Fibroblast of skin of left biceps (primary cell): ENCODE results near the gene TMIGD1.

Experiments used
- DNase-seq, 2 experiments: peaks; one replicate each; pipeline ENCODE4 v3.0.0-alpha.2; 2013; ENCODE audit warnings: low read depth in 2 of 2

The TMIGD1 gene

DNA sequence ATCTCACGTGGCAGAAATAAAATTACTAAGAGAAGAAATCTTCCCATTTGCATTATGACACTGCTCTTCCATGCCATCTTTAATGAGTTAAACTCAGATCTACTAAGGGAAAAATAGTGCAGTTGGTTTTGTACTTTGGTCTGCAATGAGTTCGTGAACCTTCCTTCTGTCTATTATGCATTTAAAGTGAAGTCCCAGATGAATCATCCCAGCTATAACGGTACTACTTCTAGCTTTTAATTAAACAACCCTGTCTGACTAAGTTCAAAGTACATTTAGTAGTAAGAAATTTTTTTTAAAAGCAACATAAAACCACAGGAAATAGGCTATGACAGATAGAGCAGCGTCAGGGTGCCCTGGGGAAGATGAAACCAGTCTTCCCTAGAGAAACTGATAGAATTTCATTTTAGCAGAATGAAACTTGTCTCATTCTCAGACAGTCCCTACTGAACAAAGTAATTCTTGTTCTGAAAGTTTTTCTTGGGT, 1.8 kb downstream of the TMIGD1 start:
- no peak for DNase-seq

DNA sequence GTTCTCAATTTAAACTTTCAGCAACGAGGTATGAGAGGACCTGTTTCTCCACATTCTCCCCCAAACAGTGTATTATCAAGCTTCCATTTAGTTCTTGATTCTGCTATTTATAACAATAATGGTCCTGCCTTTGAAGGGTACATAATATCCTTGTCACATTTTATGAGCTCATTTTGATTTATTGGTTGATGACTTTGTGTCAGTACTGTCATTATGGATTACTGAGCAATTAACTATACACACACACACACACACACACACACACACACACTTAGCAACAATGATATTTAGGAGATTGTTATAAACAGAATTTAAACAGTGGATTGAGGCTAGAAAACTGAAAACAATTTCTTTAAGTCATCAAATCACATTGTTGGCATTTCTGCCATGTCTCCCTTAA, 7.0 kb downstream of the TMIGD1 start:
- no peak for DNase-seq

DNA sequence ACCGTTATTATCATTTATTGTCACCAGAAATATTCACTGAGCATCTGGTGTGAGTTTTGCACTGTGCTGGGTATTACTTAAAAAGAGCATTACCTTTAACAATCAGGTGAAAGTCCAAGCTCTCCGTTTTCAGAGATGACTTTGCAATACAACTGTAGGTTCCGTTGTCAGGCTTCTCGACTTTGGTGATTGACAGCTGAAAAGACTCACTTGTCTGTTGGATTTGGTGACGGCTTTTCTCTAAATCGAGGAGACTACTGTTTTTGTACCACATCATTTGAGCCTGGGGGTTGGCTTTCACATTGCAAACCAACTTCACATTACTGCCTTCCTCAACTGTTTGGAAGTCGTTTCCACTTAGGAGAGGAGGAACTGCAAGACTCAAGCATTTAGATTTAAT, 9.1 kb downstream of the TMIGD1 start:
- no peak for DNase-seq

DNA sequence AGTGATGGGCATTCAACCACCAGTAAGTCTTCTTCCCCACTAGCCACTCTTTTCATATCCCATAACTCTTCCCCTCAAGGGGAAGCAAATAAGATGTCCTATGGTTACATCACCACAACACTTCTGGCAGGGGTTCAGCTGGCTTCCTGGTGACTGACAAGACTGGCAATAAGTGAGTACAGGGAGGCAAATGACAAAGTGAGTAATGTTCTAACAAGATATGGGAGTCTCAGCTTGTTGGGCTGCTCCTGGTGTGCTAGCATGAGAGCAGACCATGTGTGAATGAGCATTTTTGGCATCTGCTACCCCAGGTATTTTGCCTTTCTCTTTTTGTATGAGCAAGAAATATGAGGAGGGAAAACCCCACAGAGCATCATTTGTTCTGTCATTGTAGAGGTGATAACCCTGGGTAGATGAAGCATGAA, 9.9 kb downstream of the TMIGD1 start:
- DNase-seq = no peak

DNA sequence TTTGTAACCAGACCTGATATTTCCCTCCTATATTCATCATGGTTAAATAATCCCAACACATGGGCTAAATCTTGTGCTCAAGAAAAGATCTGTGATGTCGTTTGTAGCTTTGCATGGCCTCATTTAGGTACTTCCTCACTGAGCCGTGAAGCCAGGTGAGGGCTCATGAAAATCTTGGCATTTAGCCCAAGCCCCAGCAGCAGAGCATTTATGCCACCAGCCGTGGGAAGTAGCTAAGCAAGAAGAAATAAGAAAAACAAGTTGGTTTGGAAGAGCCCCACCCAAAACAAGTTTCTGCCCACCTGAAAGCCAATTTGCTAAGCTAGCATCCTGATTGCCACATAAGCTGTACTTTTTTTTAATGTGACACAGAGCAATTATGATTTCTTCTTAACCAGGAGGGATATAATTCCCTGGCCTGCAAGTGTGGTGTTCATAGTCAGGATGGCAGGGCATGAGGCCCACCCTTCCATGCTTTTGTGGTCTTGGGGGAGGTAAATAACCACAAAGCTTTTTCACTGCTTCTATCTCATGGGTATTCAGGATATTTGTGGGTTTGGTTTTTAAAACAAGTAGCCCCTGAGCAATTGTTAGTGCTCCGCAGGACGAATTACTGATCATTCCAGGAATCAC, 10.5 kb downstream of the TMIGD1 start:
- no peak for DNase-seq

DNA sequence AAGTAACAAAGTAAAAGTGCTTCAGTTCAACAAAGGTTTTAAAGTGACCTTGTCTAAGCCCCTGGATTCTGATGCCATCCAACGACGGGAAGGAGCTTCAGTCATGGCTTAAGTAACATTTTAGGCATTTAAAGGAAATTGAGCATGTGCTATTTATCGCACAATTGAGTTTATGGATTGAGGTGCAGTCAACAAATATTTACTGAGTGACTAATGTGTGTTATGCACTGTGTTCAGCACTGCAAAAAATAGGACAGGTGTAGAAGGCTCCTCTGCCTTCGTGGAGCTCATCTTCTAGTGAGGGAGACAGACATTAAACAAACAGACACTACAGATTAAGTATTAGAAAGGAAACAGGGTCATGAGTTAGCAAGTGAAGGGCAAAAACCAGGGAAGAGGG, 12.5 kb downstream of the TMIGD1 start:
- no peak for DNase-seq

DNA sequence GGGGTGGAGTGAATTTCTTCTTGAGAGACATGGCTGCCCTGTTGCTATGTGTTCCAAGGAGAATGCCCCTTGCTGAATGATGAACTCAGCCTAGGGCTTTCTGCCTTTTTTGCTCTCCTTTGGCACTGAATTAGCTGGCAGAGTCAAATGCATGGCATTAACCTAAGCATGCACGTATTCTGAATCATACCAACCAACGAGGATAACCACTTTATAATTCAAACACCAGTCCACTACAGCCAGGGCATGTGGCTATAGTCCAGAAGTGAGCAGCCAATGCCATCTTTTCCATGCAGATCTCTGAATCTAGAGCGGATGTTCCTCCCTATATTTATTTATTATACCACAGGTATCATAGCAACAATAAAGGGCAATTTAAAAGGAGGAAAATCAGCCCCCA, 15.7 kb downstream of the TMIGD1 start:
- DNase-seq = no peak

DNA sequence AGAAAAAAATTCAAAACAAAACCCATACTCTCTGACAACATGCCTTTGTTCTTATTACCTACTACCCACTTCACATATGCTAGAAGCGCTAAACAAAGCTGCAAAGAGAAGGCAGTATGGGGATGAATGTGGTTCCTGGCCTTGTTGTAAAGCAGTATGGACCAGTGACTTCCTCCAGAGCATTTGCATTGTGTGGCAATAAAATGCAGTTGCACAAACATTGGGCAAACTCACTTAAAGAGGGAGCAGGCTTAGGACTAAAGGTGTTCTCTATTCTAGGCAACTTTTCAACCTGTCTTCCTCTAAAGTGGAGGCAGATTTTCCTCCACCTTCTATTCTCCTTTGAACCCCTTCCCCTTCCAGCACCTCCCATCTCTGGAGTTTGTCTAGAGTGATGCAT, 17.1 kb downstream of the TMIGD1 start:
- DNase-seq = no peak

DNA sequence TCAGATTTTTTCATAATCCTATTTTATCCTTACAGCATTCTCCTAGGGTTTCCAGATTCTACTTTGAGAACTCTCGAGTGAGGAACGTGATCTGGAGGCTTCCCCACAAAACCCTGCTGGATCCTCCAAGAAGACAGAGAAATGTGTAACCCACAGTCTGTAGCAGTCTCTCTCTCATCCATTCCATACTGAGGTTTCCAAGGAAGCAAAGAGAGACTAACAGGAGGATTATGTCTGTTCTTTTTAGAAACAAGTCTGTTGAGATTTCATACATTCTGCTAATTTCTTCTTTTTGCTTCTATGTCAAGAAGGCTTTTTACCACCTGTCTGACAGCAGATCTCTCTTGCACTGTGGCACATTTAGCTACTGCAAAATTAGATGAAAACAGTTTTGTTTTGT, 18.8 kb downstream of the TMIGD1 start:
- no peak for DNase-seq

DNA sequence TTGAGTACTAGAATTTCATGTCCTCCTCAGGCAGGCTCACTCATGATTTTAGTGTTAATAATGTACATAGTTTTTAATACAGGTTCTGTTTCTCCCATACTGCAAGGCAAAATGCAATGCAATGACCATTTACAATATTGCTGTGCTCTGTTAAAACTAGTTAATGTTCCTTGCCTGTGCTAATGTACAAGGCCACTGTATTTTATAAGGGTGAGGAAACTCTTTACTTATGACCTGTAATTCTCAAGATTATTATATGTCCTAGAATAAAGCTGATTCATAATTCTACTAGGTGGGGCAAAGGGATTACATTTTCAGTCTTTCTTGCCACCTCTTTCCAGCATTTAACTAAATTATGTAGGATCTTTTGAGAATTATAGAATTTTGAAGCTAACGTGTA, 19.4 kb downstream of the TMIGD1 start:
- DNase-seq = no peak

DNA sequence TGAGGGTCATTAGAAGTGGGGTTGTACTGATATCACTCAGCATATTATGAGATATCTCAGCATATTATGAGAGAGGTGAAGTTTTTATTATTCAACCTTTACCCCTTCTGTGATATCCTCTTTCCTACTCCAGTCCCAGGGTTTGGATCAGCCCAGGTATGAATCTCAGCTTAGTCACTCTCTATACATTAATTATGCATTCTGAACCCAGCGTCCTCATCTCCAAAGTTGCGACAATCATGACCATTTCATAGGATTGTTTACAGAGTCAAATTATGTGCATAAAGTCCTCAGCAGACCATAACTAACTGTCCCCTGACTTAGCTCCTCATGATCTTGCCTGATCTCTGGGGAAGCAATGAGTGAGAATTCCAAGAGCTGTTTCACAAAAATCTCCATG, 21.6 kb downstream of the TMIGD1 start:
- DNase-seq = no peak

DNA sequence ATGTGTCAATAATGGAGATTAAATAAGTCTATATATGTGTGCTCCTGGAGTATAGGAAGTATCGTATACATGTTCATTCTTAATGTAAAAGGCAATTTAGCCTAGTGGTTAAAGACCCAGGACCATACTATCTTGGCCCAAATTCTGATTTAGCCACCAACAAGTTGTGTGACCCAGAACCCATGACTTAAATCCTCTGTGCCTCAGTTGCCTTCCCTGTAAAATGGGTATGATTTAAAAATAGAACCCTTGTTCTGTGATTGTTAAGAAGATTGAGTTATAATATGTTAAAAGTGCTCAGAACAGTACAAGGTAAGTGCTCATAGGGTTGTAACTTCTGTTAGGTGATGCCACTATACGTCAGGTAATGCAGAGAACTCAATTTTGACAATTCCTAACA, 23.3 kb downstream of the TMIGD1 start:
- no peak for DNase-seq

DNA sequence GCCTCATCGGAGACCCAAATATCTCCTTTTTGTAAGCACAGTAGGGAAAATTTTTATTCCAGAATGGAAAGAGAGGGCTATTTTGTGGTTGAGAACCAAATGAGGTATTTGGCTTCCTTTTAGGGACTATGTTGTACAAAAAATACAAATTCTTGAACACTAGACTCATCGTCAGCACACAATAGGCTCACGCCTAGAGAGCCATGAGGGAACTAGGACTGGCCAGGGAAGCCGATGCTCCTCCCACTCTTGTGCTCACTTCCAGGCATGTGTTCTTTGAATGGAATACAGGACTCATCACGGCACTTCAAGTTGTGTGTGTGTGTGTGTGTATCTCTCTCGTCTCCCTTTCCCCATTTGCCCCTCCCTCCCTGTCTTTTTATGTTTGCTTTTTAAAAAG, 24.3 kb downstream of the TMIGD1 start:
- DNase-seq = no peak

DNA sequence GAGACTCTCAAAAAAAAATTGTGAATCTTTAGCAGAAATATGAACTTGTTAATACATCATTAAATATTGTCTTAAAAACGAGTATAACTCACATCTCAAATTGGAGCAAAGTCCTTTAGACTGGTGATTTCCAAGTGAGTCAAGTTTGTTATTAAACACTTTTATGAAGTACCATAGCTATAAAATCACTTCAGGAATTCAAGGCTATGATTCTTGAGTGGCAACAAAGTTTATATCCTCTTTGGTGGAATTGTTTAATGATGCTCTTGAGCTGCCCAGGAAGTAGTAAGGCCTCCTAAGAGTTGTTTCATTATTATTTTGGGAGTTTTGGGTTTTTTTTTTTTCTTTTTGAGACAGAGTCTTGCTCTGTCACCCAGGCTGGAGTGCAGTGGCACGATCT, 25.5 kb downstream of the TMIGD1 start:
- DNase-seq = no peak

DNA sequence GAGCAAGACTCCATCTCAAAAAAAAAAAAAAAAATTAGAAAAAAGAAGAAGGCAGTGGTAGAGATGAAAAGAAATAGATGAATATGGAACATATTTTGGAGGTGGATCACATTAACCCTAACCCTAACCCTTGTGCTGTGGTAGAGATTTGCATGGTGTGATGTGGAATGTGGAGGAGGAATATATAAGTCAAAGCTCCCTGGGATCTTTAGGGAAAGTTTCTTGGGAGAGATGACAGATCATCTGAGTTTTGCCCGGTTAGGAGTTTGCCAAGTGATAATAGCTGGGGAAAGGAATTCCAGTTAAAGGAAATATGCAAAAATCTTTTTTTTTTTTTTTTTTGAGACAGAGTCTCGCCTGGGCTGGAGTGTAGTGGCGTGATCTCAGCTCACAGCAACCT, 29.1 kb downstream of the TMIGD1 start:
- no peak for DNase-seq

DNA sequence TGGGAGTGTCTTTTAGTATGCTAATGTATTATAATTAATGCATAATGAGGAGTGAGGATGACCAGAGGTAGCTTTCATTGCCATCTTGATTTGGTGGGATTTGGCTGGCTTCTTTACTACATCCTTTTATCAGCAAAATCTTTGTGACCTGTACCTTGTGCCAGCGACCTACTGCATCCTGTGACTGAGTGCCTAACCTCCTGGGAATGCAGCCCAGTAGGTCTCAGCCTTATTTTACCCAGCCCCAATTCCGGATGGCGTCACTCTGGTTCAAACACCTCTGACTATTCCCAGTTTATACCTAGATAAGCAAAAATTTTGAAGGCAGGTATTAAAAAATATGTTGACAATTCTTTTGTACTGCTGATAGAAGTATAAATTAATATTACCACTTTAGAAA, 31.6 kb downstream of the TMIGD1 start:
- DNase-seq = no peak

DNA sequence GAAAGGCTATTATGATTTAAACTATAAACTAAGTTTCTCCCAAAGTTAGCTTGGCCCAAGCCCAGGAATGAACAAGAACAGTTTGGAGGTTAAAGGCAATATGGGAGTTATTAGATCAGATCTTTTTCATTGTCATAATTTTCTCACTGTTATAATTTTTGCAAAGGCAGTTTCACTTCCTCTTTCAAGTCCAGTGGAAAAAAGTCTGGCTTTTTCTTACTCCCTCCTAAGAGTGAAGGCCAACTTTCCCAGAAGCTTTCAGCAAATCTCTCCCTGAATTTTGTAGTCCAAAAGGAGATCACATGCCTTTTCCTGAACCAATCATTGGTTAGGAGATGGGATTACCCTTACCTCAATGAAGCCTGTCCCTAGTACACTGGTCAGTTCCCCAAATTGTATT, 33.0 kb downstream of the TMIGD1 start:
- no peak for DNase-seq

DNA sequence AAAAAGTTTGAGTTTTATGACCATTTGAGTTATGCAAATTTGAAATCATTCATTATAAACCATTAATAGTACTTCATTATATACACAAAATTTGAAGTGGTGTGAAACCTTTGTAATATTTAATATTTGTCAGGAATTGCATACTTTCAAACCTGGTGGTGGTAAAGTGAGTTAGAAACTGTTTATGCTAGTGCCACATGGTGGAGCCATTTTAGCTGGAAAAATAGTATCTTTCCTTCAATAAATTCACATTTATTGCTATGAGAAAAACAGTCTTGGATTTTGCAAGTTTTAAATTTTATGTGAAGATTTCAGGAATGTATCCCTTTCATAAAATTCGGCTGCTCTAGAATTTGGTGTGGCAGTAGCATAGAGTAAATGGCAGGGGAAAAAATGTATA, 34.9 kb downstream of the TMIGD1 start:
- no peak for DNase-seq

DNA sequence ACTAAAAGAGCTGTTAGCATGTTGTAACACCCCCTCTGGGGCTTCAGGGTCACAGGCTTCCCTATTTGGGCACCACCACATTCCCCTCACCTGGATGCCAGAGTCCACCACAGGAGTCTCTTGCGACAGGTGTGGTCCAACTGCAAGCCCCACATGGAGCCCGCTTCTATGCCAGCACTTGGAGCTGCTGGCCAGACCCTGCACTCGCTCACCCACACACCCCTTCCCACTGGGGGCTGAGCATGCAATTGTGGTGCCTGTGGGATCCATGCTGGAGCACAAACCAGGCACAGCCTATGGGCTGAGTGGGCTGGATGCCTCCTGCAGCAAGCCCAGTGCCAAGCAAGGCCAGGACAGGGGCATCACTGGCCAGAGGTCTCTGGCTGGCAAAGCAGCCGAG, 36.1 kb downstream of the TMIGD1 start:
- DNase-seq = no peak

DNA sequence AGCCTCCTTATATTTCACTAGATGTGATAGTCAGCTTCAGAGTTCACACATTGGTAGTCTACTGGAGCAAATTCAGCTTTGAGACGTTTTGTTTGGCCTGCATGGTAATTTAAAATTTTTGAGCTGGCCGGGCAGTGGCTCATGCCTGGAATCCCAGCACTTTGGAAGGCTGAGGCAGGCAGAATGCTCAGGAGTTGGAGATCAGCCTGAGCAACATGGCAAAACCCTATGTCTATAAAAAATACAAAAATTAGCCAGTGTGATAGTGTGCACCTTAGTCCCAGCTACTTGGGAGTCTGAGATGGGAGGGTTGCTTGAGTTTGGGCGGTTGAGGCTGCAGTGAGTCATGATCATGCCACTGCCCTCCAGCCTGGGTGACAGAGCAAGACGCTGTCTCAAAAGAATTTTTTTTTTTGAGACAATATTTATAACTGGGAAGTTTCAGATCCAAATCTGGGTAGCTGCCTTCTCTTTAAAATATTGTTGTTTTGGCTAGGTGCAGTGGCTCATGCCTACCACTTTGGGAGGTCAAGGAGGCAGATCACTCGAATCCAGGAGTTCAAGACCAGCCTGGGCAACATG, 37.3 kb downstream of the TMIGD1 start:
- no peak for DNase-seq

DNA sequence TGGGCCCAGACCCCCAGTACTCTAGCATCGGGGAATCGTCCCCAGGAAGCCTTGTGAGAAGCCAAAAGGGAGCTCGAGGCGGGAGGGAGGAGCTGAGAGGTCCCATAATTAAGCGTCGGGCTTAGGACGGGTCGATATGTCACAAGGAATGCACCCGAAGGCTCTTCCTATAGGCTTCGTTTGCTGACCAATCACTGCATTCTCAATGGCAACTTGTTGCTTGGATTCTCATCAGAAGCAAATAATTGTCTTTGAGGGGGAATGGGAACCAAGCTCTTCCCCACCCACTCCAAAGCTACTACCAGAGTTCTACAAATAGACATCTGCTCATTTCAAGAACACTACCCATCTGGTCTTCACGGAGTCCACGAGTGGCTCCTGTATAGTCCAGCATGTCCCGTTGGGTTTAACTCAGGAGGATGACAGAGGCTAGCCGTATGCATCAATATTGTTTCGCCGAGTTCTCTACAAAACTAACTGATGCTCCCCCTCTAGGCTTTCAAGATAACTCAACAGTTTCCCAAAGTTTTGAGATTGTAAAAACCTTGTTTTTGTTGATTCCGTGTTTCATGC, 41.5 kb downstream of the TMIGD1 start:
- peak in 1 of 2 experiments; percentile 15 for DNase-seq

DNA sequence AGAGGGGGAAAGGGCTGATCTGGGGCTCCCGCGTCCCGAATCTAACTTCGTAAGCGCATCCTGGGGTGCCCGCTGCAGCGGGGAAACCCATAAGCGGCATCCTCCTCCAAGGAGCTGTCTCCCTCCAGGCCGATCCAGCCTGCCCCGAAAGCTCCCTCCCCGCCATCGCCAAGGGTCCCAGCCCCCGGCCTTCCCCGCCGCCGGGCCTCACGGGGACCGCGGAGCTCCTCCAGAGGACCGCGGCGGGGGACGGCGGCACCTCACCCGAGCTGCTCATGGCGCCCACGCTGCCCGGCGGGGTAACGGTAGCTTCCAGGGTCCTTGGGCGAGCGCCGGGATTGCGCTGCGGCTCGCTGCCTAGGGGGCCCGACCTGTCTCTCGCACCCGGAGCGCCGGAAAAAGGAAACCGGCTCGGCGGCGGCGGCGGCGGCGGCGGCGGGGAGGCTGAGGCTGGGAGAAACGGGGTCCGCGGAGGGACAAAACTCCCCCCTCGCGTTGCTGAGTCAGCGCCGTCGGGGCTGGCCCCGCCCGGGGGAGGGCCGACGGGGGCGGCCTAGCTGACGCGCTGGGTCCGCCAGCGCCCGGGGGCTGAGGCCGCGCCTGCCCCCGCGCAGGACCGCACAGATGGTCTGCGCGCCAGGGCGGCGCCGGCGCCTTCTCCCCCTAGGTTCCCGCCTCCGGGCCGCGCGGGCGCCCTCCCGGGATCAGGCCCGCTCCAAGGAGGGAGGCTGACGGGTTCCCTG, 42.1 kb downstream of the TMIGD1 start, which contains the start of gene BLMH:
TSS of gene BLMH (minus strand) at position 402 of the 743 bp plus-strand sequence. CDS start at position 277, 125 bp downstream.
- peak; percentile 58 to 70 for DNase-seq
